Choroid plexus epithelial cell (primary cell): ENCODE data around the gene FSTL4.

ENCODE experiments used
- DNase-seq: peaks from one replicate; pipeline ENCODE4 v3.0.0-alpha.2; 2010; ENCODE audit warnings: low read depth
- H3K4me3 ChIP-seq: 2 replicates; pipeline ENCODE4 v1.5.1; 2011; ENCODE audit warnings: low read depth, mild to moderate bottlenecking, control low read depth, low read length, moderate library complexity
- TF ChIP-seq, protein P1 (sequence below): conservative IDR thresholded peaks from 2 replicates; pipeline ENCODE4 v1.5.1; 2011; ENCODE audit warnings: low read depth, mild to moderate bottlenecking, control low read depth, inconsistent platforms, low read length, moderate library complexity

The FSTL4 gene

DNA sequence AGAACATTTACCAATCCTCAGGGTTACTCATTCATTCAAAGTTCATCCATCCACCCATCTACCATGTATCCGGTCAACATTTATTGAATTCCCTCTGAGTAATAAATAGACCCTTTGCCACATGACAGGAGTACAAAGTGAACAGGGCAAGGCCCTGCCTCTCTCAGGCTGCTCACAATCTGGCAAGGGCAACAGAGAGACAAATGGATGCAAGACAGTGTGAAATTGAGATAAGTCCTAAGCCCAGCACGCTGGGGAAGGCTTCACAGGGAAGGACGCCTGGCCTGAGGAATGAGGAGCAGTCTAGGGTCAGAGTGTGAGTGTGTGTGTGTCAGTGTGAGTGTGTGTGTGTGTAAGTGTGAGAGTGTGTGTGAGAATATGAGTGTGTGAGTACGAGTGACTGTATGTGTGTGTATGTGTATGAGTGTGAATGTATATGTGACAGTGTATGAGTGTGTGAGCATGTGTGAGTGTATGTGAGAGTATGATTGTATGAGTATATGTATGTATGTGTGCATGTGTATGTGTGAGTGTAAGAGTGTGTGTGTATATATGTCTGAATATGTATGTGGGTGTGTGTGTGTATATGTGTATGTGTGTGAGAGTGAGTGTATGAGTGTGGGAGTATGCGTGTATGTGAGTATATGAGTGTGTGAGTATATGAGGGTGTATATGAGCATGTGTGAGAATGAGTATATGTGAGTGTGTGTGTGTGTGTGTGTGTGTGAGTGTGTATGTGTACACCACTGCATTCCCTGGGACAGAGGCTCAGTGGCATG, 145.6 kb downstream of the FSTL4 start:
- DNase-seq = no peak
- TF ChIP-seq, protein P1, sequence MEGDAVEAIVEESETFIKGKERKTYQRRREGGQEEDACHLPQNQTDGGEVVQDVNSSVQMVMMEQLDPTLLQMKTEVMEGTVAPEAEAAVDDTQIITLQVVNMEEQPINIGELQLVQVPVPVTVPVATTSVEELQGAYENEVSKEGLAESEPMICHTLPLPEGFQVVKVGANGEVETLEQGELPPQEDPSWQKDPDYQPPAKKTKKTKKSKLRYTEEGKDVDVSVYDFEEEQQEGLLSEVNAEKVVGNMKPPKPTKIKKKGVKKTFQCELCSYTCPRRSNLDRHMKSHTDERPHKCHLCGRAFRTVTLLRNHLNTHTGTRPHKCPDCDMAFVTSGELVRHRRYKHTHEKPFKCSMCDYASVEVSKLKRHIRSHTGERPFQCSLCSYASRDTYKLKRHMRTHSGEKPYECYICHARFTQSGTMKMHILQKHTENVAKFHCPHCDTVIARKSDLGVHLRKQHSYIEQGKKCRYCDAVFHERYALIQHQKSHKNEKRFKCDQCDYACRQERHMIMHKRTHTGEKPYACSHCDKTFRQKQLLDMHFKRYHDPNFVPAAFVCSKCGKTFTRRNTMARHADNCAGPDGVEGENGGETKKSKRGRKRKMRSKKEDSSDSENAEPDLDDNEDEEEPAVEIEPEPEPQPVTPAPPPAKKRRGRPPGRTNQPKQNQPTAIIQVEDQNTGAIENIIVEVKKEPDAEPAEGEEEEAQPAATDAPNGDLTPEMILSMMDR = no peak
- no peak overlapping the region for H3K4me3 ChIP-seq

DNA sequence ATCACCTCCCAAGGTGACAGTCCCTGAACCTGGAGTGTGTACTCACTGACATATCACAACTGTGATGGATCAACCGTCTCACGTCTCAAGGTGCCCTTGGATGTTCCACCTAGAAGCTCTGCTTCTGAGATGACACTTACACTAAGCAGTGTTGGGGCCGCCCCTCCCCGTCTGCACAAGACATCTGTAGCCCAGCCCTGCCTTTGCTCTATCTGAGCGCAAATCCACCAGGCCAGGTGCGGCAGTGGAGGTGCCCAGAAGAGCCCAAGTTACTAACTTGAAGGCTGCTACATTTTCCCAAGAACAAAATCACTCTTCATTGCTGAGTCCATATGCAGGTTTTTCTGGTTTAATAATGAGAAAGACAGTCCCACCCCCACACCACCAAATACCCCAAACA, 148.3 kb downstream of the FSTL4 start:
- TF ChIP-seq, protein P1 = no peak
- no peak for DNase-seq
- H3K4me3 ChIP-seq = no peak overlapping the region

DNA sequence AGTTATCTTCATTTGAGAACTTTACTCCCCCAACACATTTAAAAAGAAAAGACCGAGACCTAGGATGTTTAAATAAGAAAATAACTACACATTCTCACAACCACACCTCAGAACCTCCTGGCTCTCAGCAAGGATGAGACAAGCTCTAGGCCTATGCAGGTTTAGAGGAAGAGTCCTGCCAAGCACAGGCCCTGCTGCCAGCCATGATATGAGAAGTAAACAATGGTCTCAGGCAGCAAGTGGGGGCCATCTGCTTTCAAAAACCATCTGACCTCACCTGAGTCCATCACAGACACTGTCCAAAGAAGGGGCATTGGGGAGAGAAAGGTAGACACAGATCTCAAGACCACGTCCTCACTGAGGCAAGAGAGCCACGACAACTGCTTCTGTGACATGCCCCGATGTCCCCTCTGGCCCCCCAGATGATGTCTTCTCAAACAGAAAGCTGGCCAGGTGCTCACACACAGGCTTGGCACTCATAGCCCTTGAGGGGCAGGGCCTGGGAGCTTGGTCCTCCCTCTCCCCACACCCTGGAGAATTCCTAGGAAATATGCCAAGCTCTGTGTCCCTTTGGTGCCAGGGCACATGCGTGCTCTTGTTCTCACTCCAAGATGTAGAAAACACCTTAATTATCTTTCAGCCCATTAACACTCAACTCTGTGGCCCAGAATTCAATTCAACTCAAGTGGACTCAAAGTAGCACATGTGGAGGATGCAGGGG, 150.4 kb downstream of the FSTL4 start:
- TF ChIP-seq, protein P1 = no peak
- no peak overlapping the region for H3K4me3 ChIP-seq
- no peak for DNase-seq

DNA sequence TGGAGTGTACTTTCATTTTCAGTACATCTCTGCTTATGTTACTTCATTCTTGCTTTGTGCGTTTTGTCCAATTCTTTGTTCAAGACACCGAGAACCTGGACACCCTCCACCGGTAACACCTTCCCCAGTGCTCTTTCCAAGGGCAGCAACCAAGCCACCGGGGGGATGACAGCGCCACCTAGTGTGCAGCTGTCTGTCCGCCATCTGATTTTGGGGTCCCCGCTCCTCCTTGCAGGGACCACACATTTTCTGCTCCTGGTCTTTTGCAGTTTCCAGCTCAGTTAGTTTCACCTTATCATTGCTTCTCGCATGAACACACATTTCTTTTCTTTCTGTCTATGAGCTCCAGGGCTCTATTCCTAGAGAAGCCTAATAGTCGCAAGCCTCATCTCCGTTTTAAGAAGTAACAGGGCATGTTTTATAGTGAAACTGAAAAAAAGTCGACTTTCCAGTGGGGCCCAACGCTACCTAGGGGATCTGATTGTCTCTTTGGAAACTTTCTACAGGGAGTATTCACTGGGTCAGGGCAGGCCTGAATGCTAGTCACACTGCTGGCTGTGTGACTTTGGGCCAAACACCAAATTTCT, 152.1 kb downstream of the FSTL4 start:
- H3K4me3 ChIP-seq = no peak overlapping the region
- TF ChIP-seq, protein P1 = peak; percentile 73
- peak; percentile 21 for DNase-seq

DNA sequence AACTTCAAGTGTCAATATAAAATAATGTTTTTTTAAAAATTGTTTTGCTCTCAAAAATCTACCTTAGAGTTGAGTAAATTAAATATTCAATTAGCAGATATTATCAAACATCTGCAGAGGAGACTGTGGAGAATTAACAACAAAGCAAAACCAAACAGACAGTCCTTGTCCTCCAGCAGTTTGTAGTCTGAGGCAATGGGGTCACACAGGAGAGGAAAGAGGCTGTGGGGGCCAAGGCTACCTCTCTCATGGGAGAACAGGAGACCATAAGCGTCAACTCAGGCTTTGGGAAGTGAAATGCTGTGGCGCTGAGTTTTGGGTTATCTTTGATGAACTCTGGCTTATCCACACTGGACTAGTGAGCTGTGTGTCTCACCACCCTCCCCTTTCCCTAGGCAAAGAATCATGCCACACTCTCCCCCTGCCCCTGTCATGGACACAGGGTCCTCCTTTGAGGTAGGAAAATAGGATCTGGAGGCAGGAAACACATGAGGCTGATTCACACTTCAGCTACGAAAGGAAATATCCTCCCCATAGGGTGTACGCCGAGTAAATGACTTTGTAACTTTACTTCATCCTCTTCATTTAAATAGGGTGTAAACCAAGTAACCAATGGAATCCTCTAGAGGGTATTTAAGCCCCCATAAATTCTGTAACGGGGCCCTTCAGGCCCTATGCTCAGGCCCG, 152.7 kb downstream of the FSTL4 start:
- no peak for DNase-seq
- H3K4me3 ChIP-seq = no peak overlapping the region
- TF ChIP-seq, protein P1 = no peak

DNA sequence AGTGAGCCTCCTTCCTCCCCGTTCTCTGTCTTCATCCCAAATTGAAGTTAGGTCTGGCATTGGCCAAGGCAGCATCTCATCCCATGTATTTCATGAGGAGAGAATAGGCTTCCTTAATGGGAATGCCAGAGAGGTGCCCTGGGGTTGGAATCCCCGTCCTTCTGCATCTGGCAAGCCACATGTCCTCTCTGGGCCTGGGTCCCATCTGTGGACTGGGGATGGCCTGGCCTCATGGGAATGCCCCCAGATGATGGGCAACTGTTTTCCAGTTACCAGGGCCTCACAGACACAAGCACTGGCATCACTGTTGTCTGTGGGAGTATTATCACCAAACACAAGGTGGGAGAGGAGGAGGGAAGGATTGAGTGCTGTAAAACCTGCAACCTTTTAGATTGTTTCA, 153.9 kb downstream of the FSTL4 start:
- TF ChIP-seq, protein P1 = no peak
- DNase-seq = no peak
- H3K4me3 ChIP-seq = no peak overlapping the region
